HepG2 (cell line): ENCODE data around the gene PACS1. TPM values are rescaled to one million over a fixed set of nuclear protein-coding genes. Genes with fewer than 3 reads are reported as not detected.

Source experiments
- ATAC-seq: fragments of 200-7000 bp; cut with Tn5 transposase; 3 replicates; pipeline ENCODE4 v1.9.1; 2020; ENCODE audit warnings: mild to moderate bottlenecking, moderate library complexity
- BruUV-seq: library from RNA; stranded (reverse); fragments of 400-500 nt; replicated peaks from 2 replicates; lab custom pipeline; 2021; lab: Mats Ljungman, UMichigan
- CTCF ChIA-PET: fragments of 300-600 bp; formaldehyde crosslinking; extraction: SDS; loops from one replicate; lab custom pipeline; 2021; ENCODE audit warnings: low total read pairs, inconsistent platforms, low intra/inter-chr PET ratio; lab: Yijun Ruan, JAX
- POLR2A ChIA-PET: fragments of 350-600 bp; sonication (Branson Sonifier 250); formaldehyde crosslinking; loops from one replicate; lab custom pipeline; 2020; ENCODE audit warnings: antibody characterized with exemption, inconsistent platforms; lab: Yijun Ruan, JAX
- DNase-seq: peaks from one replicate; pipeline ENCODE4 v3.0.0-alpha.2; 2015; ENCODE audit warnings: low spot score
- FAIRE-seq: peaks from 3 replicates; lab custom pipeline; 2011; peaks lifted over from hg19 to GRCh38; lab: Jason Lieb, UNC
- H2AFZ ChIP-seq: one replicate; pipeline ENCODE4 v1.6.1; 2011; ENCODE audit warnings: low read length, inconsistent platforms
- H3K27ac ChIP-seq: fragments of 300-600 bp; 3 replicates; pipeline ENCODE4 v1.8.0; 2011; ENCODE audit warnings: mixed run types, mild to moderate bottlenecking, mixed read lengths, low read length, inconsistent platforms; ENCODE audit not compliant: insufficient read depth; ENCODE audit errors: extremely low read length
- H3K27me3 ChIP-seq, 2 experiments: fragments of 200-600 bp in 1 of 2; 2 replicates in 1 of 2; 3 replicates in 1 of 2; pipeline versions ENCODE4 v1.6.0 to v1.8.0; 2011; ENCODE audit warnings: low read length in 2 of 2, mild to moderate bottlenecking in 2 of 2, moderate library complexity in 2 of 2, inconsistent platforms in 1 of 2; ENCODE audit not compliant: insufficient read depth in 2 of 2, control insufficient read depth in 1 of 2
- H3K36me3 ChIP-seq, 2 experiments: fragments of 200-600 bp in 1 of 2; replicated peaks in 1 of 2; 2 replicates in 1 of 2; 3 replicates in 1 of 2; pipeline versions ENCODE4 v1.5.1 to v1.8.0; 2011; ENCODE audit warnings: low read length in 2 of 2, inconsistent platforms in 1 of 2; ENCODE audit not compliant: insufficient read depth in 2 of 2, control insufficient read depth in 1 of 2
- H3K4me1 ChIP-seq: 2 replicates; pipeline ENCODE4 v1.5.1; 2012; ENCODE audit warnings: low read length, inconsistent platforms; ENCODE audit not compliant: insufficient read depth
- H3K4me2 ChIP-seq: 2 replicates; pipeline ENCODE4 v1.6.0; 2011; ENCODE audit warnings: low read depth, low read length, inconsistent platforms
- H3K4me3 ChIP-seq, 3 experiments: fragments of 200-600 bp in 1 of 3; sonication (generic), shearing (Covaris generic) in 1 of 3; replicated peaks in 1 of 3; 2 replicates each; pipeline ENCODE4 v1.5.1; 2011 to 2016; ENCODE audit warnings: low read length in 3 of 3, inconsistent platforms in 2 of 3, low read depth in 2 of 3, mild to moderate bottlenecking in 2 of 3, control low read depth in 1 of 3, mixed read lengths in 1 of 3; ENCODE audit not compliant: insufficient read depth in 1 of 3
- H3K79me2 ChIP-seq: one replicate; pipeline ENCODE4 v1.6.1; 2011; ENCODE audit warnings: low read length, inconsistent platforms; ENCODE audit not compliant: insufficient read depth
- H3K9ac ChIP-seq: 2 replicates; pipeline ENCODE4 v1.6.0; 2011; ENCODE audit warnings: mild to moderate bottlenecking, low read depth, low read length, inconsistent platforms; ENCODE audit not compliant: insufficient read depth
- H3K9me3 ChIP-seq: 2 replicates; pipeline ENCODE4 v1.5.1; 2012; ENCODE audit warnings: mild to moderate bottlenecking, low read length
- H4K20me1 ChIP-seq: 2 replicates; pipeline ENCODE4 v1.6.0; 2011; ENCODE audit warnings: inconsistent platforms, mild to moderate bottlenecking, low read length, moderate library complexity; ENCODE audit not compliant: insufficient read depth
- ISL2 ChIP-seq: sonication (generic); formaldehyde crosslinking; IDR thresholded peaks from 2 replicates; pipeline ENCODE4 v1.5.0; 2020; ENCODE audit warnings: missing genetic modification reagents
- ZNF652 ChIP-seq: IDR thresholded peaks from 2 replicates; pipeline ENCODE4 v1.6.1; 2016; ENCODE audit warnings: low read depth, borderline replicate concordance
- ZNF720 ChIP-seq: sonication (generic); formaldehyde crosslinking; IDR thresholded peaks from 2 replicates; pipeline ENCODE4 v1.4.0; 2020; ENCODE audit warnings: missing genetic modification reagents
- WGBS: methylation state at CpG from one replicate; pipeline ENCODE4 v1.1.6; 2017; ENCODE audit warnings: low lambda C conversion rate; 5-methylcytosine and 5-hydroxymethylcytosine counted together
- in situ Hi-C: cut with HindIII; loops from 2 replicates; pipeline ENCODE4 v1.10.0; 2017; ENCODE audit warnings: low pct_unique_long_range_greater_than_20kb; ENCODE audit not compliant: extremely low pct_ligation_motif_present
- intact Hi-C: fragments of 100-400 bp; cut with micrococcal nuclease; formaldehyde crosslinking; loops from one replicate; pipeline ENCODE4 v1.10.0; 2022; ENCODE audit not compliant: unreplicated experiment
- polyA plus RNA-seq, 8 experiments: library from polyadenylated mRNA; depleted of rRNA in 3 of 8; stranded (reverse) in 7 of 8; unstranded in 1 of 8; fragments of >200 nt; fragmentation: Illumina TruSeq in 4 of 8; extraction: Trizol in 4 of 8; gene quantifications; 2 replicates each; pipeline versions ENCODE4 v1.2.1 to v1.2.3, GENCODE V29; 2011 to 2016; ENCODE audit warnings: low read depth in 4 of 8, missing spikeins in 1 of 8, mixed read lengths in 1 of 8; ENCODE audit not compliant: insufficient read depth in 1 of 8
- total RNA-seq, 5 experiments: library from RNA; depleted of rRNA; stranded (reverse); fragments of >200 nt; fragmentation: Illumina TruSeq; extraction: Trizol; gene quantifications; 2 replicates each; pipeline ENCODE4 v1.2.3, GENCODE V29; 2016; ENCODE audit warnings: low read depth in 1 of 5
- TF ChIP-seq, protein P1 (sequence below): sonication (generic); formaldehyde crosslinking; IDR thresholded peaks from 2 replicates; pipeline ENCODE4 v1.4.0; 2020; ENCODE audit warnings: missing genetic modification reagents, mild to moderate bottlenecking, borderline replicate concordance
- TF ChIP-seq, protein P2 (sequence below), 2 experiments: sonication (generic) in 1 of 2; formaldehyde crosslinking in 1 of 2; IDR thresholded peaks; 2 replicates each; pipeline versions ENCODE4 v1.5.1 to v1.6.1; 2011 to 2020; ENCODE audit warnings: borderline replicate concordance in 1 of 2, low read depth in 1 of 2, low read length in 1 of 2, mild to moderate bottlenecking in 1 of 2, missing genetic modification reagents in 1 of 2, moderate library complexity in 1 of 2

Gene PACS1
- total and polyA plus RNA-seq, 2 of the 13 experiments (the other 11 are each of a cell fraction or from before 2014, with no cell fraction given) = 7.6 to 8.6 TPM

DNA sequence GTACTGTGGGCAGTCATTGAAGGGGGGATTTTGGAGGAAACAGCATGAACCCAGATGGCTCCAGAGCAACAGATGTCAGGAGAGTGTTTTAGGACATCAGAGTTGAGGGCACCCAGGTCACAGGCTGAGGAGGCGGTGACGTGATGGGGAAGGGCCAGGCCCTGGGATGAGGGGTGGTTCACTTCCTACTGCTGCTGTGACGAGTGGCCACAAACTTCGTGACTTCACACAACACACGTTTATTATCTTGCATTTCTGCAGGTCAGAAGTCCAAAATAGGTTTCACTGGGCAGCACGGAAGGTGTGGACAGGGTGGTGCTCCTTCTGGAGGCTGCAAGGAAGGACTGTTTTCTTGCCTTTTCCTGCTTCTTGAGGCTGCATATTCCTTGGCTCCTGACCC, 120.7 kb downstream of the PACS1 start (continued):
- TF ChIP-seq, protein P1, sequence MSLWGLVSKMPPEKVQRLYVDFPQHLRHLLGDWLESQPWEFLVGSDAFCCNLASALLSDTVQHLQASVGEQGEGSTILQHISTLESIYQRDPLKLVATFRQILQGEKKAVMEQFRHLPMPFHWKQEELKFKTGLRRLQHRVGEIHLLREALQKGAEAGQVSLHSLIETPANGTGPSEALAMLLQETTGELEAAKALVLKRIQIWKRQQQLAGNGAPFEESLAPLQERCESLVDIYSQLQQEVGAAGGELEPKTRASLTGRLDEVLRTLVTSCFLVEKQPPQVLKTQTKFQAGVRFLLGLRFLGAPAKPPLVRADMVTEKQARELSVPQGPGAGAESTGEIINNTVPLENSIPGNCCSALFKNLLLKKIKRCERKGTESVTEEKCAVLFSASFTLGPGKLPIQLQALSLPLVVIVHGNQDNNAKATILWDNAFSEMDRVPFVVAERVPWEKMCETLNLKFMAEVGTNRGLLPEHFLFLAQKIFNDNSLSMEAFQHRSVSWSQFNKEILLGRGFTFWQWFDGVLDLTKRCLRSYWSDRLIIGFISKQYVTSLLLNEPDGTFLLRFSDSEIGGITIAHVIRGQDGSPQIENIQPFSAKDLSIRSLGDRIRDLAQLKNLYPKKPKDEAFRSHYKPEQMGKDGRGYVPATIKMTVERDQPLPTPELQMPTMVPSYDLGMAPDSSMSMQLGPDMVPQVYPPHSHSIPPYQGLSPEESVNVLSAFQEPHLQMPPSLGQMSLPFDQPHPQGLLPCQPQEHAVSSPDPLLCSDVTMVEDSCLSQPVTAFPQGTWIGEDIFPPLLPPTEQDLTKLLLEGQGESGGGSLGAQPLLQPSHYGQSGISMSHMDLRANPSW (CRISPR knock-in tag) = no peak

DNA sequence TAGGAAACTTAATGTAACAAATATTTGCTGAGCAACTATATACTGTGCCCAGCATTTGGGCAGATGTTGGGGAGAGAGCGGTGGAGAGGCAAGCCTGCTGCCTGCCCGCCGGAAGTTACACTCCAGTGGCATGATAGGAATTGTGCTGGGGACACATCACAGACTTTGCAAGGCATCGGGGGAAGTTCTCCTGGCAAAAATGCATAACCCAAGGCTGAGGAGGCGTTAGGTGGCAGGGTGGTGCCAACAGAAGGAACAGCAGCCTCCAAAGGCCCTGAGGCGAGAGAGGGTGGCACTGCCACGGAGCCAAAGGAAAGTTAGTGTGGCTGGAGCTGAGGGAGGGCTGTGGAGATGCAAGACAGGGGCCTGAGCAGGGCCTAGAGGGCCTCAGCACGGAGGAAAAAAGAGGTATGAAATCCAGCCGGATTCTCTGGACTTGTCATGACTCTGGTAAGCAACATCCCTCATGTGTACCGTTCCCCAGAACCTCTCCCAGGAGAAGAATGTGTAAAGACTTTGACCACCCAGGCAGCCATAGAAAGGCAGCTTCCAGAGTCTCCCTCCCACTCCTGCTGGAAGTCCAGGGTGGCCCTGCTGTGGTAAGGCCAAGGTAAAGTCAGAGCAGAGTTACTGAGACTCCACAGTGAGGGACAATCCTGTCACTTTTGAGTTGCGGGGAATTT, 122.2 kb downstream of the PACS1 start:
- intact Hi-C loops (no loop called here), in situ Hi-C loops (no loop called here)
- Histone ChIP-seq H3K79me2 (no peaks in the 10 kb centered on the region), H4K20me1 (no peaks in the 10 kb centered on the region), H2AFZ (no peak overlapping the region), H3K9me3 (no peaks in the 10 kb centered on the region), H3K4me2 (no peak overlapping the region), H3K9ac (no peak overlapping the region), H3K36me3 (peaks cover 3 to 6% of the 10 kb centered on the region in 2 experiments; a peak in 2 of 5 replicates), H3K27ac (no peak overlapping the region), H3K4me3 (no peak overlapping the region), H3K27me3 (no peaks in the 10 kb centered on the region), H3K4me1 (peaks cover 26% of the 10 kb centered on the region)
- DNase-seq = no peak
- ChIA-PET POLR2A (no interaction called here), CTCF (no interaction called here)
- ATAC-seq = no peak; the same call in 2 of the 3 replicates
- TF ChIP-seq ISL2 (CRISPR knock-in tag) (no peak), ZNF720 (CRISPR knock-in tag) (no peak), ZNF652 (CRISPR knock-in tag) (no peak)
- TF ChIP-seq, protein P2, sequence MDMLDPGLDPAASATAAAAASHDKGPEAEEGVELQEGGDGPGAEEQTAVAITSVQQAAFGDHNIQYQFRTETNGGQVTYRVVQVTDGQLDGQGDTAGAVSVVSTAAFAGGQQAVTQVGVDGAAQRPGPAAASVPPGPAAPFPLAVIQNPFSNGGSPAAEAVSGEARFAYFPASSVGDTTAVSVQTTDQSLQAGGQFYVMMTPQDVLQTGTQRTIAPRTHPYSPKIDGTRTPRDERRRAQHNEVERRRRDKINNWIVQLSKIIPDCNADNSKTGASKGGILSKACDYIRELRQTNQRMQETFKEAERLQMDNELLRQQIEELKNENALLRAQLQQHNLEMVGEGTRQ (IDR thresholded peaks at IDR 0.05; ENCODE audit: low read depth, low read length) = no peak
- TF ChIP-seq, protein P2 (CRISPR knock-in tag; IDR thresholded peaks at IDR 0.05; ENCODE audit: borderline replicate concordance) = no peak
- BruUV-seq = no TSS peak
- no peak for FAIRE-seq
- WGBS = 86% methylated on average over 11 of the region's 11 CpGs
